SJSA1 (cell line): ENCODE measurements around the gene NF2. TPM values are rescaled to one million over a fixed set of nuclear protein-coding genes. Genes with fewer than 3 reads are reported as not detected.

ENCODE experiments used
- DNase-seq, 2 experiments: peaks; one replicate each; pipeline ENCODE4 v3.0.0-alpha.2; 2015 to 2020; ENCODE audit warnings: low spot score in 2 of 2, low read depth in 1 of 2
- H3K27ac ChIP-seq: fragments of 250-450 bp; sonication (Bioruptor Pico); 2 replicates; pipeline ENCODE4 v1.5.1; 2020; ENCODE audit warnings: mild to moderate bottlenecking, moderate library complexity
- H3K27me3 ChIP-seq: fragments of 250-450 bp; sonication (Bioruptor Pico); replicated peaks from 2 replicates; pipeline ENCODE4 v1.5.1; 2020; ENCODE audit warnings: mild to moderate bottlenecking, moderate library complexity
- H3K36me3 ChIP-seq: fragments of 250-450 bp; sonication (Bioruptor Pico); 2 replicates; pipeline ENCODE4 v1.5.1; 2020; ENCODE audit warnings: mild to moderate bottlenecking
- H3K4me1 ChIP-seq: fragments of 250-450 bp; sonication (Bioruptor Pico); replicated peaks from 2 replicates; pipeline ENCODE4 v1.6.1; 2021; ENCODE audit warnings: mild to moderate bottlenecking
- H3K4me3 ChIP-seq: fragments of 250-450 bp; sonication (Bioruptor Pico); 2 replicates; pipeline ENCODE4 v1.5.1; 2020; ENCODE audit warnings: mild to moderate bottlenecking
- H3K9me3 ChIP-seq: fragments of 250-450 bp; sonication (Bioruptor Pico); replicated peaks from 2 replicates; pipeline ENCODE4 v1.5.1; 2020; ENCODE audit warnings: mild to moderate bottlenecking
- total RNA-seq: library from RNA; depleted of rRNA; stranded (reverse); fragments of >200 nt; shearing (Covaris generic); gene quantifications from 2 replicates; pipeline ENCODE4 v1.2.3, GENCODE V29; 2014; rRNA removed

The NF2 gene
- total RNA-seq, 1 experiment from 2014 or later, result 151 TPM

DNA sequence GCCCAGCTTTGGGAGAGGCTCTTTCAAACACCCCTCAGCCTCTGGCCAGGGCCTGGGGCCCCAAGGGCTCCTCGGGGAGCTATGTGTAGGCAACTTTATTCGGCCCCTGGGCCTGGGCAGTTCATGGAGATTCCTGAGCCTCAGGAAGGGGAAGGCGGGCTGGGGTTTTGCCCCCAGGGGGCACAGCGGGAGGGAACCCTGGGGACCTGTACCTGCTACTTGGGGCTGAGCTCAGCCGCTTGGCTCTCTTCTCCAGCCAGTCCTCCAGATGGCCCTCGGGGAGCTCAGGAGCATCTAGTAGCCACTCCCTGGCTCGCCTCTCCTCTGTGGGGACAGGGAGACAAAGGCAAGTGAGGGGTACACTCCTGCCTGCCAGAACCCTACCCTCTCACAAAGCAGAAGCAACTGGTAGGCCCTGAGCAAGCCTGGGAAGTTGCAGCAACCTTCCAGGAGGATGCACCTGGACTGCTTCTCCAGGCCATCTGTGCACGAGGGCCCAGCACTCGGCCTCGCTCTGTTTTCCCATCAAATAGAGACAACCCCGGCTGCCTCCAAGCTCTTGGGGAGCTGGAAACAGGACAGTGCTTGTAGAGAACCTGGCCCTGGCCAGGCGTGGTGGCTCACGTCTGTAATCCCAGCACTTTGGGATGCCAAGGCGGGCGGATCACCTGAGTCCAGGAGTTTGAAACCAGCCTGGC lies 134.8 kb downstream of the NF2 start:
- no peak overlapping the region for H3K4me3 ChIP-seq
- no peak overlapping the region for H3K27ac ChIP-seq
- DNase-seq, result no peak
- H3K36me3 ChIP-seq, result 0 out of 2 replicates have a peak, but pooled peaks cover 4% of the 10 kb centered on the region
- no peaks in the 10 kb centered on the region for H3K27me3 ChIP-seq
- no peaks in the 10 kb centered on the region for H3K9me3 ChIP-seq
- H3K4me1 ChIP-seq, result no peaks in the 10 kb centered on the region

GRCh38 chr22:29739346-29739875 lies 136.0 kb downstream of the NF2 start:
- Histone ChIP-seq H3K36me3 (0 out of 2 replicates have a peak, but pooled peaks cover 4% of the 10 kb centered on the region), H3K4me3 (no peak overlapping the region), H3K9me3 (no peaks in the 10 kb centered on the region), H3K27me3 (no peaks in the 10 kb centered on the region), H3K27ac (no peak overlapping the region), H3K4me1 (no peaks in the 10 kb centered on the region)
- DNase-seq, result no peak

DNA sequence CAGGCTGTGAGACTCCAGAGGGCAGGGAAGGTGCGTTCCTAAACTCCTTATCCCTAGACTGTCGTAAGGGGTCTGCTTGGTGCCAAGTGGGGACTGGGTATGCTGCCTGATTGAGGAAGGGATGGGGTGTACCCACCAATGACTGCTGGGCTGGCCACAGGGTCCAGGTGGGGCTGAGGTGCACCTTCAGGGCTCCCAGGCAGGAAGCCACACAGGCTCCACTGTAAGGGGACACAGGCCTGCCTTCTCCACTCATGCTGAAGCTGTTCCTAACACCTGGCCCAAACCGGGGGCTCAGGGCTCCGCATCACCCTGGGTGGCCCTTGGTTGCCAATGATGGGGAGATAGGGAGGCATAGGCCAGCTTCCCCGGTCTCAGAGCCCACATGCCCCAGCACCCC lies 136.8 kb downstream of the NF2 start:
- no peak overlapping the region for H3K27ac ChIP-seq
- no peaks in the 10 kb centered on the region for H3K4me1 ChIP-seq
- no peaks in the 10 kb centered on the region for H3K9me3 ChIP-seq
- H3K36me3 ChIP-seq, result 0 out of 2 replicates have a peak, but pooled peaks cover 4% of the 10 kb centered on the region
- H3K27me3 ChIP-seq, result no peaks in the 10 kb centered on the region
- DNase-seq, result no peak
- no peak overlapping the region for H3K4me3 ChIP-seq

GRCh38 chr22:29741926-29742325 lies 138.5 kb downstream of the NF2 start:
- no peak overlapping the region for H3K27ac ChIP-seq
- H3K4me3 ChIP-seq, result no peak overlapping the region
- peaks cover 8% of the 10 kb centered on the region for H3K36me3 ChIP-seq
- H3K9me3 ChIP-seq, result no peaks in the 10 kb centered on the region
- DNase-seq, result no peak
- no peaks in the 10 kb centered on the region for H3K27me3 ChIP-seq
- no peaks in the 10 kb centered on the region for H3K4me1 ChIP-seq

GRCh38 chr22:29742326-29742725 lies 138.9 kb downstream of the NF2 start:
- Histone ChIP-seq H3K36me3 (peaks cover 12% of the 10 kb centered on the region), H3K27me3 (no peaks in the 10 kb centered on the region), H3K4me3 (no peak overlapping the region), H3K9me3 (no peaks in the 10 kb centered on the region), H3K4me1 (no peaks in the 10 kb centered on the region), H3K27ac (no peak overlapping the region)
- DNase-seq, result no peak

- DNase-seq, result no peak
- H3K4me1 ChIP-seq, result no peaks in the 10 kb centered on the region
- peaks cover 14% of the 10 kb centered on the region for H3K36me3 ChIP-seq
Observed at GRCh38 chr22:29744902-29745301, 141.5 kb downstream of the NF2 start.

GRCh38 chr22:29747832-29748231 lies 144.4 kb downstream of the NF2 start:
- peaks cover 17% of the 10 kb centered on the region for H3K36me3 ChIP-seq
- H3K27ac ChIP-seq, result no peak overlapping the region
- no peaks in the 10 kb centered on the region for H3K9me3 ChIP-seq
- no peaks in the 10 kb centered on the region for H3K27me3 ChIP-seq
- DNase-seq, result no peak
- H3K4me3 ChIP-seq, result no peak overlapping the region
- H3K4me1 ChIP-seq, result no peaks in the 10 kb centered on the region

More at GRCh38 chr22:29744902-29745301, 141.5 kb downstream of the NF2 start:
- Histone ChIP-seq H3K27me3 (no peaks in the 10 kb centered on the region), H3K27ac (no peak overlapping the region), H3K4me3 (no peak overlapping the region), H3K9me3 (no peaks in the 10 kb centered on the region)

Other genes starting within 250 kb of the NF2 start
- 48.3 and 70.2 TPM in 2 replicates for gene AP1B1, start 215.1 kb upstream of the NF2 start, total RNA-seq
- gene RFPL1, start 165.1 kb upstream of the NF2 start, total RNA-seq, result not detected in 2 replicates
- gene NEFH, start 123.4 kb upstream of the NF2 start, total RNA-seq, result not detected in 2 replicates
- gene THOC5, start 49.9 kb upstream of the NF2 start, total RNA-seq, result 49.8 and 54.9 TPM in 2 replicates
- 29.4 and 34.5 TPM in 2 replicates for gene NIPSNAP1, start 22.5 kb upstream of the NF2 start, total RNA-seq
- gene CABP7, start 116.4 kb downstream of the NF2 start, total RNA-seq, result not detected in 2 replicates
- 36.8 and 37.0 TPM in 2 replicates for gene ZMAT5, start 163.4 kb downstream of the NF2 start, total RNA-seq
- 150 and 218 TPM in 2 replicates for gene UQCR10, start 163.7 kb downstream of the NF2 start, total RNA-seq
- gene ASCC2, start 234.6 kb downstream of the NF2 start, total RNA-seq, result 47.0 and 51.9 TPM in 2 replicates